ENCODE measurements around the gene DLGAP1. TPM values are rescaled to one million over a fixed set of nuclear protein-coding genes. Genes with fewer than 3 reads are reported as not detected.

The DLGAP1 gene
- total and polyA plus RNA-seq, 2 of the 13 experiments (the other 11 are each of a cell fraction or from before 2014, with no cell fraction given) = 0.01 TPM; not detected in 1

DNA sequence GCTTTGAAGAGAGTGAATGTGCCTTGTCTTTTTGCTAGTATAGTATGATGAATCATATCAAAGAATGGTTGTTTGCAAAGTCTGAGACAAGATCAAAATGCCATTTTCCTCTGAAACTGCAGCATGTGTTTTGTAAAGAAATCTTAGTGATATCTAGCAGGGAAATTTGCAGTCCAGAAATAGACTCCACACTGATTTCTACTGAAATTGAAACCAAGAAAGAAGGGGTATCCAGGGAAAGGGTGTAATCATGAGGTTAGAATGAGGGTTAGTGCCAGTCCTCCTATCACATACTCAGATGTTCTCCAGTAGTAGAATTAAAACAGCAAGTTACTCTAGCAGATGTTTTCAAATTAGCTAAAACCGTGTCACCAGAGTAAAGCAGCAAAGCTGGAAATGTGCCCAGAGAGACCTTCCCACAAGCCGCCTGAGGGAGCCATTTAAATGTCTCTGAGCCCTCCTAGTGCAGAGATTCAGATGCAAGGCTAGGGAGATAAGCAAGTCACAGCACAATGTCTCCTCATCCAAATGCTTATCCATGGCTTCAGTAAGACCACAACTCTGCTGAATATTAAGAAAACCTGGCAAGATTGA lies 4.9 kb downstream of the DLGAP1 start:
- POLR2A ChIA-PET = no interaction called here
- no peak overlapping the region for H3K27ac ChIP-seq (ENCODE audit: extremely low read length, insufficient read depth, low read length)
- FAIRE-seq (no peak), DNase-seq (ENCODE audit: low spot score) (no peak), ATAC-seq (no peak)
- H4K20me1 ChIP-seq (ENCODE audit: insufficient read depth, low read length) = no peaks in the 10 kb centered on the region
- peaks cover 0 to 12% of the 10 kb centered on the region in 2 experiments; a peak in 1 of 5 replicates for H3K27me3 ChIP-seq (ENCODE audit: control insufficient read depth in 1 of 2, insufficient read depth in 2 of 2, low read length in 2 of 2)
- TF ChIP-seq ZNF496 (CRISPR knock-in tag; IDR thresholded peaks at IDR 0.05; ENCODE audit: insufficient replicate concordance) (no peak), ZNF670 (CRISPR knock-in tag; IDR thresholded peaks at IDR 0.05; ENCODE audit: borderline replicate concordance) (no peak), TAF15 (IDR thresholded peaks at IDR 0.05; ENCODE audit: low read depth, low read length, poor library complexity, severe bottlenecking) (no peak), ZNF274 (CRISPR knock-in tag; IDR thresholded peaks at IDR 0.05) (no peak), ZNF317 (CRISPR knock-in tag; IDR thresholded peaks at IDR 0.05) (no peak), ZFX (CRISPR knock-in tag; IDR thresholded peaks at IDR 0.05; ENCODE audit: low read depth) (no peak), ZNF605 (CRISPR knock-in tag; IDR thresholded peaks at IDR 0.05) (no peak), ZNF292 (CRISPR knock-in tag; IDR thresholded peaks at IDR 0.05; ENCODE audit: borderline replicate concordance, low read depth) (no peak), MTA1 (CRISPR knock-in tag; IDR thresholded peaks at IDR 0.05; ENCODE audit: borderline replicate concordance) (no peak), ZFP36L2 (CRISPR knock-in tag; IDR thresholded peaks at IDR 0.05) (no peak), PTBP1 (IDR thresholded peaks at IDR 0.05; ENCODE audit: low read depth, low read length, poor library complexity, severe bottlenecking) (no peak), PHF21A (CRISPR knock-in tag; IDR thresholded peaks at IDR 0.05) (no peak)
- TF ChIP-seq, protein P1, sequence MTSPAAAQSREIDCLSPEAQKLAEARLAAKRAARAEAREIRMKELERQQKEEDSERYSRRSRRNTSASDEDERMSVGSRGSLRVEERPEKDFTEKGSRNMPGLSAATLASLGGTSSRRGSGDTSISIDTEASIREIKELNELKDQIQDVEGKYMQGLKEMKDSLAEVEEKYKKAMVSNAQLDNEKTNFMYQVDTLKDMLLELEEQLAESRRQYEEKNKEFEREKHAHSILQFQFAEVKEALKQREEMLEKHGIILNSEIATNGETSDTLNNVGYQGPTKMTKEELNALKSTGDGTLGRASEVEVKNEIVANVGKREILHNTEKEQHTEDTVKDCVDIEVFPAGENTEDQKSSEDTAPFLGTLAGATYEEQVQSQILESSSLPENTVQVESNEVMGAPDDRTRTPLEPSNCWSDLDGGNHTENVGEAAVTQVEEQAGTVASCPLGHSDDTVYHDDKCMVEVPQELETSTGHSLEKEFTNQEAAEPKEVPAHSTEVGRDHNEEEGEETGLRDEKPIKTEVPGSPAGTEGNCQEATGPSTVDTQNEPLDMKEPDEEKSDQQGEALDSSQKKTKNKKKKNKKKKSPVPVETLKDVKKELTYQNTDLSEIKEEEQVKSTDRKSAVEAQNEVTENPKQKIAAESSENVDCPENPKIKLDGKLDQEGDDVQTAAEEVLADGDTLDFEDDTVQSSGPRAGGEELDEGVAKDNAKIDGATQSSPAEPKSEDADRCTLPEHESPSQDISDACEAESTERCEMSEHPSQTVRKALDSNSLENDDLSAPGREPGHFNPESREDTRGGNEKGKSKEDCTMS (CRISPR knock-in tag; conservative IDR thresholded peaks at IDR 0.05) = no peak
- TF ChIP-seq, protein P2, sequence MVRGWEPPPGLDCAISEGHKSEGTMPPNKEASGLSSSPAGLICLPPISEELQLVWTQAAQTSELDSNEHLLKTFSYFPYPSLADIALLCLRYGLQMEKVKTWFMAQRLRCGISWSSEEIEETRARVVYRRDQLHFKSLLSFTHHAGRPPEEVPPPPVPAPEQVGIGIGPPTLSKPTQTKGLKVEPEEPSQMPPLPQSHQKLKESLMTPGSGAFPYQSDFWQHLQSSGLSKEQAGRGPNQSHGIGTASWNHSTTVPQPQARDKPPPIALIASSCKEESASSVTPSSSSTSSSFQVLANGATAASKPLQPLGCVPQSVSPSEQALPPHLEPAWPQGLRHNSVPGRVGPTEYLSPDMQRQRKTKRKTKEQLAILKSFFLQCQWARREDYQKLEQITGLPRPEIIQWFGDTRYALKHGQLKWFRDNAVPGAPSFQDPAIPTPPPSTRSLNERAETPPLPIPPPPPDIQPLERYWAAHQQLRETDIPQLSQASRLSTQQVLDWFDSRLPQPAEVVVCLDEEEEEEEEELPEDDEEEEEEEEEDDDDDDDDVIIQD (CRISPR knock-in tag; IDR thresholded peaks at IDR 0.05; ENCODE audit: low read depth) = no peak
- TF ChIP-seq, protein P3, sequence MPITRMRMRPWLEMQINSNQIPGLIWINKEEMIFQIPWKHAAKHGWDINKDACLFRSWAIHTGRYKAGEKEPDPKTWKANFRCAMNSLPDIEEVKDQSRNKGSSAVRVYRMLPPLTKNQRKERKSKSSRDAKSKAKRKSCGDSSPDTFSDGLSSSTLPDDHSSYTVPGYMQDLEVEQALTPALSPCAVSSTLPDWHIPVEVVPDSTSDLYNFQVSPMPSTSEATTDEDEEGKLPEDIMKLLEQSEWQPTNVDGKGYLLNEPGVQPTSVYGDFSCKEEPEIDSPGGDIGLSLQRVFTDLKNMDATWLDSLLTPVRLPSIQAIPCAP (CRISPR knock-in tag; IDR thresholded peaks at IDR 0.05; ENCODE audit: low read depth) = no peak
- H3K4me2 ChIP-seq (ENCODE audit: low read depth, low read length) = no peak overlapping the region
- H3K9ac ChIP-seq (ENCODE audit: insufficient read depth, low read depth, low read length) = no peak overlapping the region
- H2AFZ ChIP-seq (ENCODE audit: low read length) = no peak overlapping the region
- H3K4me1 ChIP-seq (ENCODE audit: insufficient read depth, low read length) = no peaks in the 10 kb centered on the region
- no peaks in the 10 kb centered on the region for H3K36me3 ChIP-seq (replicated peaks in 1 of 2; ENCODE audit: control insufficient read depth in 1 of 2, insufficient read depth in 2 of 2, low read length in 2 of 2)
- intact Hi-C loops (cut with micrococcal nuclease; ENCODE audit: unreplicated experiment) (no loop called here), in situ Hi-C loops (cut with HindIII; ENCODE audit: extremely low pct_ligation_motif_present, low pct_unique_long_range_greater_than_20kb) (loop anchor here (25.0 kb wide), 1 partner anchor 112 kb away; no protein-coding TSS in a partner anchor)
- 6% methylated on average over 2 of the region's 2 CpGs for WGBS (ENCODE audit: low lambda C conversion rate)
- no peaks in the 10 kb centered on the region for H3K79me2 ChIP-seq (ENCODE audit: insufficient read depth, low read length)
- H3K9me3 ChIP-seq (ENCODE audit: low read length) = no peaks in the 10 kb centered on the region
- CTCF ChIA-PET (ENCODE audit: low intra/inter-chr PET ratio, low total read pairs) = no interaction called here
- no peak overlapping the region for H3K4me3 ChIP-seq (replicated peaks in 1 of 3; ENCODE audit: insufficient read depth in 1 of 3, low read depth in 2 of 3, low read length in 3 of 3)
- BruUV-seq (replicated peaks) = no TSS peak

Measured in HepG2 (cell line).